Measurements from ENCODE around the gene FLNB. TPM values are rescaled to one million over a fixed set of nuclear protein-coding genes. Genes with fewer than 3 reads are reported as not detected.

Gene FLNB
- total RNA-seq, 1 experiment from 2014 or later = 83.4 TPM

GRCh38 chr3:57973715-57974477, 34.3 kb upstream of the FLNB start:
- no peak overlapping the region for H3K4me2 ChIP-seq (ENCODE audit: insufficient read depth, insufficient read length, low read length)
- H3T11ph ChIP-seq (ENCODE audit: low read length) = no peak overlapping the region
- H3K4me1 Mint-ChIP-seq = peaks cover 24 to 29% of the 10 kb centered on the region in 2 experiments
- no peak overlapping the region for H2BK5ac ChIP-seq (ENCODE audit: insufficient read length, low read length)
- no peak overlapping the region for H2BK20ac ChIP-seq (ENCODE audit: low read depth, low read length, poor library complexity, severe bottlenecking)
- TF ChIP-seq, protein P1, sequence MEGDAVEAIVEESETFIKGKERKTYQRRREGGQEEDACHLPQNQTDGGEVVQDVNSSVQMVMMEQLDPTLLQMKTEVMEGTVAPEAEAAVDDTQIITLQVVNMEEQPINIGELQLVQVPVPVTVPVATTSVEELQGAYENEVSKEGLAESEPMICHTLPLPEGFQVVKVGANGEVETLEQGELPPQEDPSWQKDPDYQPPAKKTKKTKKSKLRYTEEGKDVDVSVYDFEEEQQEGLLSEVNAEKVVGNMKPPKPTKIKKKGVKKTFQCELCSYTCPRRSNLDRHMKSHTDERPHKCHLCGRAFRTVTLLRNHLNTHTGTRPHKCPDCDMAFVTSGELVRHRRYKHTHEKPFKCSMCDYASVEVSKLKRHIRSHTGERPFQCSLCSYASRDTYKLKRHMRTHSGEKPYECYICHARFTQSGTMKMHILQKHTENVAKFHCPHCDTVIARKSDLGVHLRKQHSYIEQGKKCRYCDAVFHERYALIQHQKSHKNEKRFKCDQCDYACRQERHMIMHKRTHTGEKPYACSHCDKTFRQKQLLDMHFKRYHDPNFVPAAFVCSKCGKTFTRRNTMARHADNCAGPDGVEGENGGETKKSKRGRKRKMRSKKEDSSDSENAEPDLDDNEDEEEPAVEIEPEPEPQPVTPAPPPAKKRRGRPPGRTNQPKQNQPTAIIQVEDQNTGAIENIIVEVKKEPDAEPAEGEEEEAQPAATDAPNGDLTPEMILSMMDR (conservative IDR thresholded peaks at IDR 0.05) = no peak
- no peak overlapping the region for H3K14ac ChIP-seq (ENCODE audit: insufficient read depth, low read length)
- no peak overlapping the region for H3K27ac ChIP-seq (ENCODE audit: insufficient read length, low read depth, low read length)
- H3K23ac ChIP-seq (ENCODE audit: insufficient read length, low read depth, low read length) = no peak overlapping the region
- H2AK5ac ChIP-seq (ENCODE audit: insufficient read length, low read length) = no peak overlapping the region
- no peak overlapping the region for H4K5ac ChIP-seq (ENCODE audit: insufficient read length, low read depth, low read length)
- no peak overlapping the region for H3K9ac ChIP-seq (ENCODE audit: extremely low read depth, insufficient read length, low read length)
- H3K36me3 Mint-ChIP-seq (ENCODE audit: insufficient read depth in 1 of 3, low read depth in 3 of 3) = no peaks in the 10 kb centered on the region; a peak in 1 of 7 replicates
- H2AFZ ChIP-seq (ENCODE audit: low read length) = no peak overlapping the region
- no peaks in the 10 kb centered on the region for H3K79me2 ChIP-seq (ENCODE audit: insufficient read depth, low read length)
- H2BK12ac ChIP-seq (ENCODE audit: insufficient read length, low read depth, low read length) = no peak overlapping the region
- H3K27me3 ChIP-seq (ENCODE audit: insufficient read depth, low read length) = no peaks in the 10 kb centered on the region
- H4K8ac ChIP-seq (replicated peaks; ENCODE audit: insufficient read length, low read depth, low read length) = no peak overlapping the region
- no peak overlapping the region for H3K56ac ChIP-seq (ENCODE audit: insufficient read length, low read depth, low read length)
- H3K18ac ChIP-seq (ENCODE audit: insufficient read length, low read depth, low read length) = no peak overlapping the region
- H3K23me2 ChIP-seq (ENCODE audit: insufficient read length, low read depth, low read length, poor library complexity, severe bottlenecking) = no peaks in the 10 kb centered on the region
- no peak overlapping the region for H2BK120ac ChIP-seq (ENCODE audit: low read depth, low read length, poor library complexity, severe bottlenecking)
- H3K79me1 ChIP-seq (ENCODE audit: insufficient read depth, low read depth, low read length, poor library complexity, severe bottlenecking) = no peaks in the 10 kb centered on the region
- no peak for DNase-seq
- H3K27me3 Mint-ChIP-seq (ENCODE audit: low read depth) = no peaks in the 10 kb centered on the region
- H2BK15ac ChIP-seq (ENCODE audit: low read depth, low read length) = no peak overlapping the region
- no peak overlapping the region for H4K91ac ChIP-seq (ENCODE audit: insufficient read length, low read depth, low read length)
- H3K9me3 ChIP-seq (ENCODE audit: control insufficient read depth, low read depth, low read length) = no peaks in the 10 kb centered on the region
- no peaks in the 10 kb centered on the region for H4K20me1 ChIP-seq (ENCODE audit: control insufficient read depth, insufficient read depth, insufficient read length)
- no peaks in the 10 kb centered on the region; the same call in 1 of the 2 replicates for H3K4me1 ChIP-seq (ENCODE audit: insufficient read depth, low read length)
- no peak overlapping the region for H3K4ac ChIP-seq (ENCODE audit: low read depth, low read length)
- H3K4me3 Mint-ChIP-seq = no peak overlapping the region
- H3K27ac Mint-ChIP-seq = no peak overlapping the region
- no peaks in the 10 kb centered on the region for H3K9me3 Mint-ChIP-seq
- WGBS (ENCODE audit: extremely low coverage, insufficient read length, low lambda C conversion rate) = no CpG with 5 or more reads among the region's 13 CpGs

Measured in H9 (cell line).